Testis (tissue), 3 donors: ENCODE results near the gene NPIPB2. TPM values are rescaled to one million over a fixed set of nuclear protein-coding genes. Genes with fewer than 3 reads are reported as not detected.

ENCODE experiments used
- DNase-seq: peaks from one replicate; pipeline ENCODE4 v3.0.0-alpha.2; 2019
- H3K27ac ChIP-seq, 2 donors: fragments of 200-600 bp; sonication (generic); one replicate each; pipeline ENCODE4 v1.5.1; 2019
- H3K27me3 ChIP-seq: fragments of 200-600 bp; sonication (generic); one replicate; pipeline ENCODE4 v1.5.1; 2019
- H3K36me3 ChIP-seq: fragments of 200-600 bp; sonication (generic); one replicate; pipeline ENCODE4 v1.5.1; 2017; ENCODE audit warnings: low read depth; ENCODE audit errors: missing control alignments
- H3K4me1 ChIP-seq: fragments of 200-600 bp; sonication (generic); one replicate; pipeline ENCODE4 v1.5.1; 2019
- H3K4me3 ChIP-seq, 2 donors: fragments of 200-600 bp; sonication (generic); one replicate each; pipeline ENCODE4 v1.5.1; 2017 to 2019
- H3K9me3 ChIP-seq: fragments of 200-600 bp; sonication (generic); one replicate; pipeline ENCODE4 v1.5.1; 2017
- CTCF ChIP-seq, 3 experiments: fragments of 450-650 bp in 2 of 3; fragments of 200-600 bp in 1 of 3; sonication (generic) in 1 of 3; IDR thresholded peaks; one replicate each; pipeline ENCODE4 v1.5.1; 2016 to 2019; ENCODE audit warnings: antibody characterized with exemption in 3 of 3, mild to moderate bottlenecking in 2 of 3, moderate library complexity in 1 of 3
- POLR2A ChIP-seq: fragments of 450-650 bp; IDR thresholded peaks from one replicate; pipeline ENCODE4 v1.6.1; 2017; ENCODE audit warnings: antibody characterized with exemption, mild to moderate bottlenecking, moderate library complexity
- WGBS, 2 donors: methylation state at CpG; one replicate each; pipeline ENCODE4 v1.1.5; 2018; 5-methylcytosine and 5-hydroxymethylcytosine counted together
- intact Hi-C: fragments of 100-400 bp; cut with DNase I; formaldehyde crosslinking; loops from one replicate; pipeline ENCODE4 v1.15.1; 2023; ENCODE audit warnings: low total_unique reads
- polyA plus RNA-seq: library from polyadenylated mRNA; stranded (reverse); fragments of 350-450 nt; fragmentation: Illumina TruSeq; extraction: RNeasy Lipid Tissue Mini Kit (QIAGEN cat#74804); gene quantifications from one replicate; pipeline ENCODE4 v1.2.3, GENCODE V29; 2014; ENCODE audit warnings: low read depth, low replicate concordance; ENCODE audit not compliant: insufficient read depth
- total RNA-seq, 2 donors: library from RNA; depleted of rRNA; stranded (reverse); fragments of >200 nt; gene quantifications; one replicate each; pipeline ENCODE4 v1.2.3, GENCODE V29; 2016

Gene NPIPB2
- total and polyA plus RNA-seq, 3 donors from 2014 or later = 23.9 to 30.6 (median 28.7) TPM

- H3K4me1 ChIP-seq = peaks cover 8% of the 10 kb centered on the region
- no peak for DNase-seq
- intact Hi-C loops = no loop called here
- H3K36me3 ChIP-seq = no peaks in the 10 kb centered on the region
- 71 to 75% methylated on average over 5 of the region's 5 CpGs for WGBS, 2 donors
- no peaks in the 10 kb centered on the region for H3K9me3 ChIP-seq
- no peak overlapping the region for H3K4me3 ChIP-seq
- TF ChIP-seq CTCF (IDR thresholded peaks at IDR 0.05) = no peak
- TF ChIP-seq POLR2A = no peak
- H3K27ac ChIP-seq = no peak overlapping the region
- H3K27me3 ChIP-seq = no peaks in the 10 kb centered on the region
These were observed 45.2 kb downstream of the NPIPB2 start for GRCh38 chr16:11896486-11897176.

DNA sequence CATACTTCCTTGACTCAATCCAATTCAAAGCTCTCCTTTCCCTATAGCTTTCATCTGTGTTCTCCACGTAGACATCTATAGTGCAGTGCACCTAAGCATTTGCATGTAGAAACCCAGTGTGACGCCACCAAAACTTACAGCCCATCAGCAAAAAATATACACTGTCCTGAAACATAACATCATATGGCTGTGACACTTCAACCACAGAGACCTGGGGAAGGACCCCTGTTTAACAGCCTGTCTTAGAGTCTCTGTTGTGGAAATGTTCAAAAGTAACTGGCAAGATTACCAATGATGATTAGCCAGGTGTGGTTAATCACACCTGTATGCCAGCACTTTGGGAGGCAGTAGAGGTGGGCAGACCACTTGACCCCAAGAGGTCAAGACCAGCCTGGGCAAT is 48.3 kb downstream of the NPIPB2 start:
- DNase-seq = no peak
- Histone ChIP-seq H3K36me3 (no peaks in the 10 kb centered on the region), H3K27me3 (no peaks in the 10 kb centered on the region), H3K4me3 (no peak overlapping the region), H3K9me3 (no peaks in the 10 kb centered on the region), H3K4me1 (no peaks in the 10 kb centered on the region), H3K27ac (no peak overlapping the region)
- WGBS, 2 donors = 100% methylated on average over 2 of the region's 2 CpGs
- intact Hi-C loops = no loop called here
- TF ChIP-seq CTCF (IDR thresholded peaks at IDR 0.05) = no peak
- TF ChIP-seq POLR2A = no peak

DNA sequence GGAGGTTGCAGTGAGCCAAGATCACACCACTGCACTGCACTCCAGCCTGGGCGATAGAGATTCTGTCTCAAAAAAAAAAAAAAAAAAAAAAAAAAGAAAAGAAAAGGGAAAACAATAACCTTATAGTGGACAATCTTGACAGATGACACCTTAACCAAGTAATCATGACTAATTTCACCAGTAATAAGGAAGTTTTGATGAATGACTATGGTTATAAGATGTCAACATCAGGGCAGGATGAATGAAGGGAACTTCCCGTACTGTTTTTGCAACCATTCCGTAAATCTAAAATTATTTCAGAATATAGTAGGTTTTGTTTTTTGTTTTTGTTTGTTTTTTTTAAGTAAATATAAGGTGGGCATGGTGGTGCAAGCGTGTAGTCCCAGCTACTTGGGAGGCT is 49.1 kb downstream of the NPIPB2 start:
- WGBS, 2 donors = 81 to 91% methylated on average over 4 of the region's 4 CpGs
- DNase-seq = no peak
- no peaks in the 10 kb centered on the region for H3K36me3 ChIP-seq

GRCh38 chr16:11890231-11890965 is 51.4 kb downstream of the NPIPB2 start:
- H3K9me3 ChIP-seq = no peaks in the 10 kb centered on the region
- H3K36me3 ChIP-seq = no peaks in the 10 kb centered on the region
- H3K4me1 ChIP-seq = no peaks in the 10 kb centered on the region
- H3K4me3 ChIP-seq = no peak overlapping the region
- no peak overlapping the region for H3K27ac ChIP-seq
- intact Hi-C loops = no loop called here
- H3K27me3 ChIP-seq = no peaks in the 10 kb centered on the region
- 86 to 90% methylated on average over 5 of the region's 5 CpGs for WGBS, 2 donors
- TF ChIP-seq POLR2A = no peak
- no peak for DNase-seq

More for the DNA sequence above, 49.1 kb downstream of the NPIPB2 start:
- no peaks in the 10 kb centered on the region for H3K4me1 ChIP-seq
- no peaks in the 10 kb centered on the region for H3K9me3 ChIP-seq
- H3K4me3 ChIP-seq = no peak overlapping the region
- no peaks in the 10 kb centered on the region for H3K27me3 ChIP-seq
- TF ChIP-seq POLR2A (no peak), CTCF (IDR thresholded peaks at IDR 0.05) (no peak)
- H3K27ac ChIP-seq = no peak overlapping the region
- intact Hi-C loops = no loop called here

GRCh38 chr16:11886881-11887280 is 55.0 kb downstream of the NPIPB2 start:
- Histone ChIP-seq H3K27ac (no peak overlapping the region), H3K27me3 (no peaks in the 10 kb centered on the region), H3K4me3 (no peak overlapping the region), H3K4me1 (no peaks in the 10 kb centered on the region), H3K36me3 (no peaks in the 10 kb centered on the region), H3K9me3 (no peaks in the 10 kb centered on the region)
- TF ChIP-seq POLR2A (no peak), CTCF (IDR thresholded peaks at IDR 0.05) (no peak)
- no peak for DNase-seq
- intact Hi-C loops = no loop called here
- WGBS, 2 donors = 90 to 94% methylated on average over 6 of the region's 6 CpGs
